Measurements from ENCODE around the gene SPOCK2.
"Not testable (repeated sequence)": the region's sequence is repeated elsewhere in the genome, so short reads cannot be mapped to it uniquely, and the experiment has no call there.

Gene SPOCK2, protein sequence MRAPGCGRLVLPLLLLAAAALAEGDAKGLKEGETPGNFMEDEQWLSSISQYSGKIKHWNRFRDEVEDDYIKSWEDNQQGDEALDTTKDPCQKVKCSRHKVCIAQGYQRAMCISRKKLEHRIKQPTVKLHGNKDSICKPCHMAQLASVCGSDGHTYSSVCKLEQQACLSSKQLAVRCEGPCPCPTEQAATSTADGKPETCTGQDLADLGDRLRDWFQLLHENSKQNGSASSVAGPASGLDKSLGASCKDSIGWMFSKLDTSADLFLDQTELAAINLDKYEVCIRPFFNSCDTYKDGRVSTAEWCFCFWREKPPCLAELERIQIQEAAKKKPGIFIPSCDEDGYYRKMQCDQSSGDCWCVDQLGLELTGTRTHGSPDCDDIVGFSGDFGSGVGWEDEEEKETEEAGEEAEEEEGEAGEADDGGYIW

DNA sequence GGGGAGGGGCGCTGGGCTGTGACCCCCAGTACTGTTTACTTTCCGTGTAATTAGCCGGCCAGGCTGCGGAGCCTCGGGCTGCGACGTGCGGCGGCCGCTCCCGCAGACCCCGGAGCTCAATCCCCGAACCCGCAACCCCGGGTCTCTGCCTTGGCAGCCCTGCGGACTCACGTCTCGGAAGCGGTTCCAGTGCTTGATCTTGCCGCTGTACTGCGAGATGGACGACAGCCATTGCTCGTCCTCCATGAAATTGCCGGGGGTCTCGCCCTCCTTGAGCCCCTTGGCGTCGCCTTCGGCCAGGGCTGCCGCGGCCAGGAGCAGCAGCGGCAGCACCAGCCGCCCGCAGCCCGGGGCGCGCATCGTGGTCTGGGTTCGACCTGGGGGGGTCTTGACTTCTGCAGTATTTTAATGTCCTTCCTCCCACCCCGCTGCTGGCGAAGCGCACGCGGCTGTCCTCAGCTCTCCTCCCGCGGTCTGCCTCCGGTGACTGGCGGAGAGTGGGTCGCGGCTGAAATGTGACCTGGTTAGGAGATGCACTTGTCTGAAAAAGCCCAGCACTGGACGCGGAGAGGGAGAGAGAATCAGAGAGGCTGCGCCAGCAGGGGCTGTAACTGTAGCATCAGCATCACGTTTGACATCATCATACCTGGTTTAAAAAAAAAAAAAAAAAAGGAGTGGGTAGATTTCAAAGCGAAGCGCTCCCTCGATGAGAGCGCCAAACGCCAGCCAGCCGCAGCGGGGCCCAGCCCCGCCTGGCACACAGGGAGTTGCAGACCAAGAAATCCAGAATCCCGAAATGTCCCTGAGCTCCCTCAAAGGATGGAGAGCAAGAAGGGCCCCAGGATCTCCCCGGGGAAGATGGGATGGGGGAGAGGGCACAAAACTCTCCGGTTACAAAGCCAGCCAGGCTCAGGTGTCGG lies at the start of gene SPOCK2:
TSS of gene SPOCK2 (minus strand) at position 583 of the 920 bp plus-strand sequence. CDS start at position 360, 223 bp downstream.
- peak in 1 of 2 donors; percentile 44 for DNase-seq (ENCODE audit: low read depth in 2 of 2)

DNA sequence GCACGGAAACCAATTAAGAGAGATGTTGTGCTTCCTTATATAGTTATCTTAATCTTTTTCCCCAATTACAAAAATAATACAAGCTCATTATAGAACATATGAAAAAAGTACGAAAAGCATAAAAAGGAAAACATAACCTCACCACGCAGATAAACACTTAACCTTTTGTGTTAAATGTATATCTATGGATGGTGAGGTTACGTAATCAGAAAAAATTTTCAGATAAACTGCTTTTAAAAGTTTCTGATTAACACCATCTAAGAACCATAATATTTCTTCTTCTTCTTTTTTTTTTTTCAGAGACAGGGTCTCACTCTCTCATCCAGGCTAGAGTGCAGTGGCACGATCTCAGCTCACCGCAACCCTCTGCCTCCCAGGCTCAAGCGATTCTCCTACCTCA lies 49.2 kb upstream of the SPOCK2 start:
- DNase-seq (ENCODE audit: low read depth in 2 of 2), result no peak

DNA sequence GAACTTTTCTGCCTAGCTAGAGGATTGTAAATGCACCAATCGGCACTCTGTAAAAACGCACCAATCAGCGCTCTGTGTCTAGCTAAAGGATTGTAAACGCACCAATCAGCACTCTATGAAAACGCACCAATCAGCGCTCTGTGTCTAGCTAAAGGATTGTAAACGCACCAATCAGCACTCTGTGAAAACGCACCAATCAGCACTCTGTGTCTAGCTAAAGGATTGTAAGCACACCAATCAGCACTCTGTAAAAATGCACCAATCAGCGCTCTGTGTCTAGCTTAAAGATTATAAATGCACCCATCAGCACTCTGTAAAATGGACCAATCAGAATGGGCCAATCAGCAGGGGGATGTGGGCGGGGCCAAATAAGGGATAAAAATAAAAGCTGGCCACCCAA lies 47.9 kb upstream of the SPOCK2 start:
- not testable (repeated sequence) for DNase-seq (ENCODE audit: low read depth in 2 of 2)

DNA sequence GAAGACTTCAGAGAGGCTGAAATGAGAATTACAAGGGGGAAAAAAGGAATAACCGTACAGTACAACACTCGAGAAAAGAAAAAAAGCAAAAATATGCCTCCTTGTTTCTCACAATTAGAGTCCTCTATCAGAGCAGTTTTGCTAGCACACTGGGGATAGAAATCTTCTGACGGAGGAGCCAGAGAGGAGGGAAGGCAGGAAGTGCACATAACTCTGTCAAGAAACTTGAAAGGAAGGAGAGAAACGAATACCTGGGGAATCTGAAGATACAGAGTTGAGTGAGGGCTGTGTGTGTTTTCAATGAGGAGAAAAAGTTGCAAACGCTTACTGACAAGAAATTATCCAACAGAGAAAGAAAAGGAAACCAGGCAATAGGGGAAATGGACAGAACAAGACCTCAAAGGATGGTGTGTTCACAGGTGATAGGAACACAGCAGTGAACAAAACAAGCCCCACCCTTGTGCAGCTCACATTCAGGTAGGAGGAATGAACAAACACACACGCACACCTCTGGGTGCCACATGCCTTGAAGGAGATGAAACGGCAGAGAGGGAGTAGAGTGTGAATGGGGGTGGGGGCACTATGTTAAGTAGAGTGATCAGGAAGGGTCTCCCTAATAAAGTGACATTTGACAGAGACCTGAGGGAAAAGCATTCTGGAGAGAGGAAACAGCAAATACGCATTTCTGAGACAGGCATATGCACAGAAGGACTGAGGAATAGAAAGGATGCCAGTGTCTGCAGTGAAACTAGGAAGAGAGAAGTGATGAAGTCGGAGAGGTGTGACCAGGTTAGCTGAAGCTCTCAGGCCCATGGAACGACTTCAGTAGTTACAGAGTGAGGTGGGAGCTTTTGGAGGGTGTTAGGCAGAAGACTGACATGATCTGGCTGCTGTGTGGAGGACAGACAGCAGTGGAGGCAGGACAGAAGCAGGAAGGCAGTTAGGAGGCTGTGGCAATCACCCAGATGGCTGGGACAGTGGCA lies 46.7 kb upstream of the SPOCK2 start:
- DNase-seq (ENCODE audit: low read depth in 2 of 2), result no peak

DNA sequence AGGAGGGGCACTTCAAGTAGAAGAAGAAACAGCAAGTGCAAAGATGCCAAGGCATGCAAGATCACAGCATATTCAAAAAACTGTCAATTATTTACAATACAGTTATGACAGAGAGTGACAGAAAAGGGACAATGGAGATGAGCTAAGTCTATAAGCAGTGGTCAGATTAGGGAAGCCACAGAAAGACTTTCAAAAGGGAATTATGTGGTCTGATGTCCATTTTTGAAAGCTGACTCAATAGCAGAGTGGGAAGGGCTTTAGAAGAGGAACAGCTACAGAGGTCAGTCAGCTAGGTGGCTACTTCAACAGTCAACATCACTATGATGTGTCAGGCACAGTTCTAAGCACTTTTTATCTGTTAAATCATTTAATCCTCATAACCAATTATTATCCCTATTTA lies 45.2 kb upstream of the SPOCK2 start:
- DNase-seq (ENCODE audit: low read depth in 2 of 2), result no peak

DNA sequence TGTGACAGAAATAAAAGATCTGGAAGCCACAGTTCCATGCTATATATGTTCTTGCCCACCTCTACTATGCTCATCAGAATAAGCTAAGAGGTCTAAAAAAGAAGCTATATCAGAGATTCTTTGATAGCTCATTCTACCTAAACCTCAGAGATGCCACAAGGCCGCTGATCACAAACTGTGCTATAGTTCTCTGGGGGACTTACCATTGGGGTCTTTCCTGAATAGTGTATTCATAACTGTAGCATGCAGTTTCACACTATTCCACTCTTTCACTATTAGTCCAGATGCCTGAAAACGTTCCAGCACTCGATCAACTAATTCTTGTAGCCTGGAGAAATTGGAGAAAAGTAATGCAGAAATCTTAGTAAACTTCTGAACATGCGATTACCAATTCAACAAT lies 44.5 kb upstream of the SPOCK2 start:
- DNase-seq (ENCODE audit: low read depth in 2 of 2), result no peak

DNA sequence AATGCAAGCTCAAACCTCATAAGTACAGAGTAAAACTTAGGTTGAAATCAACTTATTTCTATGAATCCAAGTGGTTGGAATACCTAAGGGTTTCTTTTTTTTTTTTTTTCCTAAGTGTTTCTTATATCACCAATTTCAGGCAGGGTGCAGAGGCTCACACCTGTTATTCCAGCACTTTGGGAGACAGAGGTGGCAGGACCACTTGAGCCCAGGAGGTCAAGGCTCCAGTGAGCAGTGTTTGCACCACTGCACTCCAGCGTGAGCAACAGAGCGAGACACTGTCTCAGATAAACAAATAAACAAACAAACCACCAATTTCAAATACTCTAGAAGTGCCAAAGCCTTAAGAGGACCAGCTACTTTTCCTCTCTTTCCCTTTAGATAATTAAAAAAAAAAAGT lies 39.2 kb upstream of the SPOCK2 start:
- DNase-seq (ENCODE audit: low read depth in 2 of 2), result no peak

DNA sequence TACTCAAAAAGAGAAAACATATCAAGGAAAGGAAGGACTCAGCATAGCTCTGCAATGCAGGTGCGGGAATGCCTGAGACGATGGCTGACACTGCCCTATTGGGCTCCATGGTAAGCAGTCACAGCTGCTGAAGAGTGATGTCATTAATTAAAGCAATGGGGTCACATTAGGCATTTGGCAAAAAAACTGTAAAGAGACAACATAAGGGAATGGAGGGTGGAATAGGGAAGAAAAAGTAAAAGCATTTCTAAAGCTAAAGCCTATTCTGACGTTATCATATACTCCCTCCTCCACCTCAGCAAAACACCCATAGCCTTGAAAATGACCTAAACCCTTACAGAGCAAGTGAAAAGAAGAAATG lies 38.5 kb upstream of the SPOCK2 start:
- DNase-seq (ENCODE audit: low read depth in 2 of 2), result no peak

DNA sequence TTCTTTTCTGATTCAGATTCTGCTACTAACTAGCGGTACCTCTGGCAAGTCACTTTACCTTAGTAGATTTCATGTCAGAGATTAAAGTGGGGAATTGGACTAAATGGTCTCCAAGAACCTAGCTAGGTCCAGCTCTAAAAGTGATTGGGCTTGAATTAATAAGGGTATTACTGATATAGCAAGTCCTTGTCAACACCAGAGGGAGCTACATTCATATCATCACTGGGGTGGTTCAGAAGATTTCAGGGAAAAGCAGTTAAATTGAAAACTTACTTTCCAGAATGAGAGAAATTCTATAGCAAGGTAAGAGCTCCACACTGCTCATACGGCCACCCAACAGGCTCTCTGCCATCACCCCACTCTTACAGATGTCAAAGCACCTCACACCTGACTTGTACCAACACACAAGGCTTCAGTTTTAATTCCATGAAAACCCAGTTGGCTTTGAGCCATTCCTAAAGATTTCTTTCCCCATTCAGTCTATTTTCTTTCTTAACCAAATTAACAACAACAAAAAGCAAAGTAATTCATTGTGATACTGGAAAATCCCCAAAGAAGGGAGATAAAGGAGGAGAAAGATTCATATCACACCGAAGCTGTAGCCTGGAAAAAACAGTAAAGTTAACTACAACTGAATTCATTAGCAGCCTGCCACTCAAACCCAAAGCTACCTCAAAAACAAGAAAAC lies 38.0 kb upstream of the SPOCK2 start:
- no peak for DNase-seq (ENCODE audit: low read depth in 2 of 2)

DNA sequence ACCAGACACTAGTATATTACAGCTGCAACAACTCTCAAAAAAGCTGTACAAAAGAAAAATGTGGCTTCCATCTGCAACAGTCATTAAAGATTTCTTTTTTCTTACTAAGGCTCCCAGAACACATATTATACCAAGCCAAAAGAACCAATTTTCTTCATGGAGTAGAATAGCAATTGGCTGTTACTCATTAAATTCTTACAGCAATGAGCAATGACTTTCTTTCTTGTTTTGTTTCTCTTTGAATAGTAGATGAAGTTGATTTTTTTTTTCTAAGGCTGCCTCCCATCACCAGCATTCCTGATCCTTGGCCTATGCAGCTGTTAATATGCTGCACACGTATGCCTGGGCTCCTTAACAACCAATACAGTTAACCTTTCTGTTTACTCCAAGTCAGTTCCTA lies 36.6 kb upstream of the SPOCK2 start:
- no peak for DNase-seq (ENCODE audit: low read depth in 2 of 2)

DNA sequence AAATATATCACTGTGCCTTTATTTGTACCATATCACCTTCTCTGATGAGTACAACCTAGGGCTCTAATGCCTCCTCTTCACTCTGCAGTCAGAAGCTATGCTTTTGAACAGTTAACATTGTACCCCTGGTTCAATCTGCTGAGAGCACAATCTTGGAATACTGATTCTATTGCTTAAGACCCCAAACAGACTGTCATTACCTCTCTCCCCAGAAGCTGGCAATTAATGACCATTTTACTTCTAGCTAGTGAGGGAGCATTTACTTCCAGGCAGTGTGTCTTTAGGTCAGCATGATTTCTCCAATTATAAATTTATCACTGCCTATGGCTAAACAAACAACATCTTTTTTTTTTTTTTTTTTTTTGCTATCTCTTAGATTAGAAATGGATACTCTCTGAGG lies 36.0 kb upstream of the SPOCK2 start:
- no peak for DNase-seq (ENCODE audit: low read depth in 2 of 2)

DNA sequence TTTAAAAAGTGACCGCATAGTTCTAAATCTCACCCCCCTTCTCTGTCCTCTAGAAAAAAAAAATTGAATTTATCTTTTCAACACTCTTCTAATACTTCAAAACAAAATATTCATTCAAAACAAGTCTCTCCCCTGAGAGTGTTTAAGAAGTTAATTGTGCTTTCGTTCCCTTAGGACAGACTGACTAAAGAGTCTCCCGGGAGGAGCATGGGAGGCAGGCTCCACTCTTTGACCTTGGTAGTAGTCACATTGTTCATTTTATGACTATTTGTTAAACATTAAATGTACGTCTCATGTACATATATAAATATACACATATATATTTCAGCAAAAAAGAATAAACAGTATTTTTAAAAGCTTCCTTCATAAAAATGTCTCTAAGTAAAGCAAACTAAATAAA lies 35.3 kb upstream of the SPOCK2 start:
- no peak for DNase-seq (ENCODE audit: low read depth in 2 of 2)

DNA sequence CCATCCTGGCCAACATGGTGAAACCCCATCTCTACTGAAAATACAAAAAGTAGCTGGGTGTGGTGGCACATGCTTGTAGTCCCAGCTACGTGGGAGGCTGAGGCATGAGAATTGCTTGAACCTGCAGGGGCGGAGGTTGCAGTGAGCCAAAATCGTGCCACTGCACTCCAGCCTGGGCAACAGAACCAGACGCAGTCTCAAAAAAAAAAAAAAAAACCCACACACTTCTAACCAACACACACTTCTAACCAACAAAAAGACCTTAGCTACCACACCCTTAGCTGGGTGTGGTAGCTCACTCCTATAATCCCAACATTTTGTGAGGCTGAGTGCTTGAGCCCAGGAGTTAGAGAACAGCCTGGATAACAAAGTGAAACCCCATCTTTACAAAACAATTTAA lies 33.9 kb upstream of the SPOCK2 start:
- DNase-seq (ENCODE audit: low read depth in 2 of 2), result no peak

DNA sequence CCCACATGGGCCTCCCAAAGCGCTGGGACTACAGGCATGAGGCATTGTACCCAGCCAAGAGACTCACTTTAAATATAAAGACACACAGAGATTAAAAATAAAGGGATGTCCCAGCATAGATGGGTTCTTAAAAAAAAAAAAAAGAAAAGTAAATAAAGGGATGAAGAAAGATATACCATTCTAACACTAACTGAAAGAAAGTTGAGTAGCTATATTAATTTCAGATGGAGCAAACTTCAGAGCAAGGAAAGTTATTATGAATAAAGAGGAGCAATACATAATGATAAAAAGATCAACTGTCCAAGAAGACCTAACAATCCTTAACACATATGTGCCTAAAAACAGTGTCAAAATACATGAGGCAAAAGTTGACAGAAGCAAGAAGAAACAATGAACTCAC lies 33.0 kb upstream of the SPOCK2 start:
- no peak for DNase-seq (ENCODE audit: low read depth in 2 of 2)

DNA sequence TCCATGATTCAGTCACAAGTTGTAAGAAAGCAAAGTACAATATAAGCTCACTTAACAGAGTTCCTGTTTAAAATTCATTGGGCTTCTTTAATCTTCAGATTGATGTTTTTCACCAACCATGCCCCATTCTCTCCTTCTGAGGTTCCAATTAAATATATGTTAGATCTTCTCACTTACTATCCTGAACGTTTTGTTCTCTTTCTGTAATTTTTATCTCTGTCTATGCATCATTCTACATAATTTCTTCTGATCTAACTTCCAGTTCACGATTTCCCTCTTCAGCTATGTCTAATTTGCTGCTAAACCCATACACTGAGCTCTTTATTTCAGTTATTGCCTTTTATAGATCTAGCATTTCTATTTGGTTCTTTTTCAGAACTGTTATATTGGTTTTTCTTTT lies 28.0 kb upstream of the SPOCK2 start:
- DNase-seq (ENCODE audit: low read depth in 2 of 2), result no peak

DNA sequence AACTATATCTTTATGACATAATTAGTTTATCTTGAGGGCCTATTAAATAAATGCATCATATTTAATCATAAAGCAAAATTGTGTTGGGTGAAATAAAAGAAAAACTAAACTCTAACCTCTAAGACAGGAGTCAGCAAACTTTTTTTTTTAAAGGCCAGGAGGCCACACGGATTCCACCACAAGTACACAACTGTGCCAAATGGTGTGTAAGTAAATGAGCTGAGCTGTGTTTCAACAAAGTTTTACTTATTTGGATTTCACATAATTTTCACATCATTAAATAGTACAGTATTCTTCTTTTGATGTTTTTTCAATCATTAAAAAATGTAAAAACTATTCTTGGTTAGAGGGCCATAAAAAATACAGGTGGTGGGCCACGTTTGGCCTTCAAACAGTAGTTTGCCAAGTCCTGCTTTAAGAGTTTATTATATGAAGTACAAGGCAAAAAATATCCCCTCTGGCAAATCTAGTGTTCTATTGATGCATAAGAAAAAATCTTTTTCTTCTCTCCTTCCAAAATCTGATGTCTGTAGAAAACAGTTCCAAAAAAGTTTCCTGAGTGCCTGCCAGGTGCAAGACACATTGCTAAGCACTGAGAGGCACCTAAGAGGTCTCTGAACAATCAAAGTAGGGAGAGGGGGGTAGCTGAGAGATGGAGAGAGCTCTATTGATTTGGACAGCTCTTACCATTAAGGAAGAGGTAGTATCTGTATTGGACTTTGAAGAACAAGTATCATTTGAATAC lies 26.5 kb upstream of the SPOCK2 start:
- no peak for DNase-seq (ENCODE audit: low read depth in 2 of 2)

DNA sequence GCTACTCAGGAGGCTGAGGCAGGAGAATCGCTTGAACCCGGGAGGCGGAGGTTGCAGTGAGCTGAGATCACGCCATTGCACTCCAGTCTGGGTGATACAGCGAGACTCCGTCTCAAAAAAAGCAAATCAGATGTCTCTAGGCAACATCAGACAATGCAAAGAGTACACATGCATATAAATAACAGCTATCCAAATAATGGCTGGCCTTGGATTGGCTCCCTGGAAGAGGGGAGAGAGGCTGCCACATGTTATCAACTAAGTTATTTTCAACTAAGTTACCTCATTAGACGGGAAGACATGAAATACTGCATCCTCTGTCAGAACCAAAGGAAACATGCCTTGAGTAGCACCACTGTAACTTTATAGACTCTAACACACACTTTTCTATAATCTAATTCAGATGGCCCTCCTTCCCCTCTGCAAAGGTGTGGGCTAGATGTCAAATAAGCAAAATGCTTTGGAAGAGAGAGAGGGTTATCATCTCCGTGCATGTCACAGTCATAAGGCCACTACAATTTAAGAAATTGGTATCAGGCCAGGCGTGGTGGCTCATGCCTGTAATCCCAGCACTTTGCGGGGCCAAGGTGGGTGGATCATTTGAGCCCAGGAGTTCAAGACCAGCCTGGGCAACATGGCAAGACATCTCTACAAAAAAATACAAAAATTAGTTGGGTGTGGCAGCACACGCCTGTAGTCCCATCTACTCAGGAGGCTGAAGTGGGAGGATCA lies 22.5 kb upstream of the SPOCK2 start:
- DNase-seq (ENCODE audit: low read depth in 2 of 2), result no peak

DNA sequence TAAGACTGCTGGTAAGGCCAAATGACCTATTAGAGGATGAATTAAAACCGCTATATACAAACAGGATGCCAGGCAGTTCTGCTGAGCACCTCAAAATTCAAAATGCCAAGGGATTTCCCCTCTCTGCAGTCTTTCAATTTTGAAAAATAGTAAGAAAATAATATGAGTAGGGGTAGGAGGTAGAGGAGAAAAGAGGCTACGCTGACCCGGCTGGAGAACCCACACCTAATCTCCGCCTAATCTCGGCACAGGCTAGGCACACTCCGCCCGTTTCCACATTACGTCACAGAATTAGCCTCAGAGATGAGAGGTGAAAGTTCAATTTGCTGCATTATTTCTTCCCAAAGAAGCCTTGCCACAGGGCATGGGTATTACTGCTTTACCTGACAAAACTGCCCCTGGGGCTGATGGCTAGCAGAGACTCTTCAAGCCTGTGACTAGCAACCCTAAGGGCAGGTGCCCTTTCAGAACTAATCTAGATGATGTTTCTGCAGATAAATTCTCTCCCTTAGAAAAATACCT lies 21.3 kb upstream of the SPOCK2 start:
- DNase-seq (ENCODE audit: low read depth in 2 of 2), result no peak

DNA sequence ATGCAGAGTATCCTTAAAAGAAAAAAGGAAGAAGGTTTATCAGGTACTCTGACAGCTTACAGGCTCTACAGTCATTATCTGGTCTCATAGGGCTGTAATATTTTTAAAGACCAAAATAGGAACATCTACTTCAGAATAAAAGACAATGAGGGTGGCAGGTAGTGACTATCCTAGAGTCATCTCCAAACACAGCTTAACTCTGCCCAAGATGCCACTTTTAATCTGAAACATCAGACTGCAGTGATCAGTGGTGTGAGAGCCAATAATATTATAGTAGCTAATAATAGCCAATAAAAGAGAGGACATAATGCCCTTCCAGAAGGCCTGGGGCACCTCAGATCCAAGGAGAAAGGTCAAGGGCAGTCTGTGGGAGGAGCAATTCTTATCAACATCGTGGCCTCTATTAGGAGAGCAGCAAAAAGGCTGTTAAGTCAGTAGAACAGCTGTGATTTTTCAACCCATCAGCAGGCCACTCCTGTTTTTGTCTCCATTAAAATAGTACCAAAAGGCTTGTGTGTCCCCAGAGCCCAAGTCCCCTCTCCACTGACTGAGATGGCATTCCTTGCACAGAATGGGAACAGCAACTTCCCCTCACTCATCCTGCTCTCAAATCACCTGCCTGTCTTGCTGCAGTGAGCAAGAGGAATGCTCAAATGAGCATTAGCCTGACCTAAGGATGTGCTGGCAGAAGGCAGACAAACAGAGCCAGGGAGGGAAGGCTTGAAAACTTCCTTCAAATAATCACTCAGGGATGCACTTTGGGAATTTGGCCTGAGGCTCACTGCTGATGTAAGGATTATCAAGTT lies 20.7 kb upstream of the SPOCK2 start:
- DNase-seq (ENCODE audit: low read depth in 2 of 2), result no peak

Data from stimulated activated CD8-positive, alpha-beta memory T cell treated with anti-CD3 and anti-CD28 coated beads, Interleukin-15, amount 100 ng/mL, for 48 hours (primary cell).